SK-N-SH (cell line): ENCODE data around the gene SPIRE2. TPM values are rescaled to one million over a fixed set of nuclear protein-coding genes. Genes with fewer than 3 reads are reported as not detected.

Experiments used
- CTCF ChIA-PET: fragments of 300-600, 350-600 bp; formaldehyde crosslinking; extraction: SDS; loops from one replicate; lab custom pipeline; 2021; lab: Yijun Ruan, JAX
- POLR2A ChIA-PET: fragments of 350-600 bp; sonication (Branson Sonifier 250); formaldehyde crosslinking; extraction: SDS; loops from one replicate; lab custom pipeline; 2020; ENCODE audit warnings: antibody characterized with exemption, inconsistent platforms; lab: Yijun Ruan, JAX
- DNase-seq: peaks from one replicate; pipeline ENCODE4 v3.0.0; 2012
- H2AFZ ChIP-seq: fragments of 200-600 bp; sonication (generic); 2 replicates; pipeline ENCODE4 v1.8.1; 2016; ENCODE audit warnings: antibody characterized with exemption, mild to moderate bottlenecking, low read depth
- H3F3A ChIP-seq: fragments of 200-600 bp; sonication (generic); replicated peaks from 2 replicates; pipeline ENCODE3; 2016; ENCODE audit warnings: antibody characterized with exemption, mild to moderate bottlenecking; ENCODE audit not compliant: insufficient read depth
- H3K27ac ChIP-seq, 2 experiments: fragments of 200-500 bp in 1 of 2; fragments of 200-600 bp in 1 of 2; sonication (Bioruptor generic) in 1 of 2; sonication (generic), shearing (Covaris generic) in 1 of 2; 2 replicates each; pipeline versions ENCODE4 v1.5.1 to v1.6.1; 2014 to 2016; ENCODE audit warnings: low read depth in 2 of 2, inconsistent platforms in 1 of 2, low read length in 1 of 2, mild to moderate bottlenecking in 1 of 2, mixed read lengths in 1 of 2
- H3K27me3 ChIP-seq: fragments of 200-600 bp; sonication (generic), shearing (Covaris generic); 2 replicates; pipeline ENCODE4 v1.6.1; 2016; ENCODE audit warnings: mixed run types; ENCODE audit not compliant: insufficient read depth
- H3K36me3 ChIP-seq, 2 experiments: fragments of 200-500 bp in 1 of 2; fragments of 200-600 bp in 1 of 2; sonication (Bioruptor generic) in 1 of 2; sonication (generic) in 1 of 2; replicated peaks in 1 of 2; 2 replicates each; pipeline versions ENCODE3 to v1.5.1; 2014 to 2016; ENCODE audit warnings: low read length in 1 of 2, mild to moderate bottlenecking in 1 of 2; ENCODE audit not compliant: insufficient read depth in 2 of 2, control insufficient read depth in 1 of 2
- H3K4me1 ChIP-seq, 2 experiments: fragments of 200-500 bp in 1 of 2; fragments of 200-600 bp in 1 of 2; sonication (Bioruptor generic) in 1 of 2; sonication (generic), shearing (Covaris generic) in 1 of 2; 2 replicates each; pipeline versions ENCODE4 v1.5.1 to v1.6.1; 2014 to 2016; ENCODE audit warnings: low read depth in 1 of 2, low read length in 1 of 2, mixed run types in 1 of 2; ENCODE audit not compliant: insufficient read depth in 2 of 2, control insufficient read depth in 1 of 2
- H3K4me2 ChIP-seq: fragments of 200-600 bp; sonication (generic), shearing (Covaris generic); 2 replicates; pipeline ENCODE4 v1.6.1; 2017; ENCODE audit warnings: mixed run types
- H3K4me3 ChIP-seq, 2 experiments: fragments of 200-500 bp in 1 of 2; fragments of 200-600 bp in 1 of 2; sonication (Bioruptor generic) in 1 of 2; sonication (generic), shearing (Covaris generic) in 1 of 2; 2 replicates each; pipeline versions ENCODE4 v1.5.1 to v1.8.1; 2014 to 2016; ENCODE audit warnings: low read depth in 2 of 2, inconsistent platforms in 1 of 2, low read length in 1 of 2, mild to moderate bottlenecking in 1 of 2, mixed read lengths in 1 of 2, moderate library complexity in 1 of 2
- H3K79me2 ChIP-seq: fragments of 200-600 bp; sonication (generic); 2 replicates; pipeline ENCODE4 v1.8.1; 2017; ENCODE audit warnings: mild to moderate bottlenecking; ENCODE audit not compliant: insufficient read depth
- H3K9ac ChIP-seq: fragments of 200-600 bp; sonication (generic); 2 replicates; pipeline ENCODE4 v1.6.1; 2017; ENCODE audit warnings: mixed run types
- H3K9me2 ChIP-seq: fragments of 200-600 bp; sonication (generic); 2 replicates; pipeline ENCODE4 v1.6.1; 2017; ENCODE audit warnings: mixed run types
- H3K9me3 ChIP-seq: fragments of 200-600 bp; sonication (generic); 2 replicates; pipeline ENCODE4 v1.6.1; 2017; ENCODE audit warnings: mixed run types, mild to moderate bottlenecking, moderate library complexity
- H4K20me1 ChIP-seq: fragments of 200-600 bp; sonication (generic); 2 replicates; pipeline ENCODE4 v1.6.1; 2017; ENCODE audit warnings: mild to moderate bottlenecking, mixed run types; ENCODE audit not compliant: insufficient read depth
- CHD2 ChIP-seq: fragments of 150-350 bp; IDR thresholded peaks from 2 replicates; pipeline ENCODE4 v1.6.1; 2018; ENCODE audit warnings: low read length; ENCODE audit not compliant: partially characterized antibody
- EZH2phosphoT487 ChIP-seq: fragments of 200-600 bp; sonication (generic); IDR thresholded peaks from 2 replicates; pipeline ENCODE4 v1.6.1; 2017; ENCODE audit warnings: low read depth, mixed run types, mild to moderate bottlenecking, antibody characterized with exemption, moderate library complexity, borderline replicate concordance
- FOSL2 ChIP-seq: IDR thresholded peaks from 2 replicates; pipeline ENCODE4 v1.4.0; 2012; ENCODE audit warnings: low read depth, mild to moderate bottlenecking, moderate library complexity, borderline replicate concordance
- FOXJ3 ChIP-seq: sonication (generic); formaldehyde crosslinking; IDR thresholded peaks from 2 replicates; pipeline ENCODE4 v1.5.1; 2020; ENCODE audit warnings: mild to moderate bottlenecking, missing genetic modification reagents
- GABPA ChIP-seq: IDR thresholded peaks from 2 replicates; pipeline ENCODE4 v1.4.0; 2012; ENCODE audit warnings: low read depth, mild to moderate bottlenecking
- GATA2 ChIP-seq: sonication (generic); formaldehyde crosslinking; IDR thresholded peaks from 2 replicates; pipeline ENCODE4 v1.5.0; 2020; ENCODE audit warnings: mild to moderate bottlenecking, missing genetic modification reagents
- MEF2A ChIP-seq: IDR thresholded peaks from 2 replicates; pipeline ENCODE4 v1.4.0; 2012; ENCODE audit warnings: low read depth, borderline replicate concordance
- NRF1 ChIP-seq: IDR thresholded peaks from 2 replicates; pipeline ENCODE4 v1.6.1; 2012; ENCODE audit warnings: low read depth, mild to moderate bottlenecking, low read length
- POLR2AphosphoS5 ChIP-seq: IDR thresholded peaks from 2 replicates; pipeline ENCODE4 v1.6.1; 2012; ENCODE audit warnings: low read depth, low read length
- RFX5 ChIP-seq: IDR thresholded peaks from 2 replicates; pipeline ENCODE4 v1.6.1; 2012; ENCODE audit warnings: mild to moderate bottlenecking, improper control_type of control experiment, low read length
- RXRA ChIP-seq: IDR thresholded peaks from 2 replicates; pipeline ENCODE4 v1.4.0; 2012; ENCODE audit warnings: low read depth, mild to moderate bottlenecking, borderline replicate concordance
- SIN3A ChIP-seq: IDR thresholded peaks from 2 replicates; pipeline ENCODE4 v1.6.1; 2012; ENCODE audit warnings: low read depth, mild to moderate bottlenecking, low read length, moderate library complexity, borderline replicate concordance
- SMC3 ChIP-seq: IDR thresholded peaks from 2 replicates; pipeline ENCODE4 v1.6.1; 2012; ENCODE audit warnings: low read depth, low read length, improper control_type of control experiment
- TCF12 ChIP-seq: IDR thresholded peaks from 2 replicates; pipeline ENCODE4 v1.4.0; 2012
- TEAD4 ChIP-seq: IDR thresholded peaks from 2 replicates; pipeline ENCODE4 v1.4.0; 2012; ENCODE audit warnings: mild to moderate bottlenecking, borderline replicate concordance; ENCODE audit not compliant: insufficient read depth
- WGBS: methylation state at CpG from one replicate; pipeline ENCODE4 v1.1.6; 2017; ENCODE audit warnings: low lambda C conversion rate; 5-methylcytosine and 5-hydroxymethylcytosine counted together
- polyA plus RNA-seq, 3 experiments: library from polyadenylated mRNA; depleted of rRNA; stranded (reverse); fragments of >200 nt; gene quantifications; 2 replicates each; pipeline ENCODE4 v1.2.3, GENCODE V29; 2012
- TF ChIP-seq, protein P1 (sequence below): IDR thresholded peaks from 2 replicates; pipeline ENCODE4 v1.4.0; 2012; ENCODE audit warnings: low read depth
- TF ChIP-seq, protein P2 (sequence below): IDR thresholded peaks from 2 replicates; pipeline ENCODE4; 2012
- TF ChIP-seq, protein P3 (sequence below): IDR thresholded peaks from 2 replicates; pipeline ENCODE4 v1.6.1; 2012; ENCODE audit warnings: mild to moderate bottlenecking, low read depth, low read length, moderate library complexity
- TF ChIP-seq, protein P4 (sequence below): fragments of 200-600 bp; sonication (generic); IDR thresholded peaks from 2 replicates; pipeline ENCODE4 v1.6.1; 2017; ENCODE audit warnings: antibody characterized with exemption, mild to moderate bottlenecking, moderate library complexity

The SPIRE2 gene
- polyA plus RNA-seq, 1 of the 3 experiments (the other 2 are of a cell fraction): 15.3 TPM

DNA sequence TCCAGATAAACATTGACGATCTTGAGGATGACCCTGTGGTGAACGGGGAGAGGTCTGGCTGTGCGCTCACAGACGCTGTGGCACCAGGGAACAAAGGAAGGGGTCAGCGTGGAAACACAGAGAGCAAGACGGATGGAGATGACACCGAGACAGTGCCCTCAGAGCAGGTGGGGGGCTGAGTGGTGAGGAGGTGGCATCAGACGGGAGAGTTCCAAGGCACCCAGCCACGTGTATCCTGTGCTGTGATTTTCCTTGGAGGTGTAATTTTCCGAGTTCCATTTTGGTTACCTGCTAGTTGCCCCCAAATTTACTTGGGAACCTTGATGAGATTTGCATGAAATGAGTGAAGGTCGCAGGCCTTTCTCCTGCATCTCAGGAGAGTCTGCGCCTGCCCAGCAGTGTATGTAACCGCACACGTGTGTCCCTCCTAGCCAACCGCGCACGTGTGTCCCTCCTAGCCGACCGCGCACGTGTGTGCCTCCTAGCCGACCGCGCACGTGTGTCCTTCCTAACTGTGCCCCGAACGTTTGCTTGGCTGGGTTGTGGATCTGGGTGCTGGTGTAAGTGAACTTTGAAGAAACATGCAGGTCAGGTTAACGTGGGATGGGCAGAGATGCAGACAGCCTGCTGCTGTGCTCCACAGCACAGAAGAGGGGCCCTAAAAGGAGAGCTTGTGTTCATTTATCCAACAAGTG is 55.2 kb downstream of the SPIRE2 start:
- no peak overlapping the region for H3K4me3 ChIP-seq
- H3K79me2 ChIP-seq: peaks cover 62% of the 10 kb centered on the region
- DNase-seq: no peak
- no peak overlapping the region for H3K9ac ChIP-seq
- no peaks in the 10 kb centered on the region for H3K27me3 ChIP-seq
- H3K4me2 ChIP-seq: no peak overlapping the region
- H3K36me3 ChIP-seq: peaks cover 47 to 72% of the 10 kb centered on the region in 2 experiments
- POLR2A ChIA-PET: no interaction called here
- no peaks in the 10 kb centered on the region for H3K9me2 ChIP-seq
- WGBS: 93% methylated on average over 28 of the region's 28 CpGs
- no peaks in the 10 kb centered on the region for H3K4me1 ChIP-seq
- CTCF ChIA-PET: no interaction called here
- H3F3A ChIP-seq: peaks cover 10% of the 10 kb centered on the region
- no peaks in the 10 kb centered on the region for H3K9me3 ChIP-seq
- H3K27ac ChIP-seq: no peak overlapping the region
- H4K20me1 ChIP-seq: peaks cover 50% of the 10 kb centered on the region
- no peak overlapping the region for H2AFZ ChIP-seq
- TF ChIP-seq GABPA: no peak
- no peak for TF ChIP-seq SMC3
- TF ChIP-seq, protein P1, sequence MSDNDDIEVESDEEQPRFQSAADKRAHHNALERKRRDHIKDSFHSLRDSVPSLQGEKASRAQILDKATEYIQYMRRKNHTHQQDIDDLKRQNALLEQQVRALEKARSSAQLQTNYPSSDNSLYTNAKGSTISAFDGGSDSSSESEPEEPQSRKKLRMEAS: no peak
- no peak for TF ChIP-seq MEF2A
- TF ChIP-seq FOXJ3: no peak
- no peak for TF ChIP-seq EZH2phosphoT487
- TF ChIP-seq CHD2: no peak
- TF ChIP-seq, protein P2, sequence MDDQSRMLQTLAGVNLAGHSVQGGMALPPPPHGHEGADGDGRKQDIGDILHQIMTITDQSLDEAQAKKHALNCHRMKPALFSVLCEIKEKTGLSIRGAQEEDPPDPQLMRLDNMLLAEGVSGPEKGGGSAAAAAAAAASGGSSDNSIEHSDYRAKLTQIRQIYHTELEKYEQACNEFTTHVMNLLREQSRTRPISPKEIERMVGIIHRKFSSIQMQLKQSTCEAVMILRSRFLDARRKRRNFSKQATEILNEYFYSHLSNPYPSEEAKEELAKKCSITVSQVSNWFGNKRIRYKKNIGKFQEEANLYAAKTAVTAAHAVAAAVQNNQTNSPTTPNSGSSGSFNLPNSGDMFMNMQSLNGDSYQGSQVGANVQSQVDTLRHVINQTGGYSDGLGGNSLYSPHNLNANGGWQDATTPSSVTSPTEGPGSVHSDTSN: no peak
- no peak for TF ChIP-seq TCF12
- TF ChIP-seq, protein P3, sequence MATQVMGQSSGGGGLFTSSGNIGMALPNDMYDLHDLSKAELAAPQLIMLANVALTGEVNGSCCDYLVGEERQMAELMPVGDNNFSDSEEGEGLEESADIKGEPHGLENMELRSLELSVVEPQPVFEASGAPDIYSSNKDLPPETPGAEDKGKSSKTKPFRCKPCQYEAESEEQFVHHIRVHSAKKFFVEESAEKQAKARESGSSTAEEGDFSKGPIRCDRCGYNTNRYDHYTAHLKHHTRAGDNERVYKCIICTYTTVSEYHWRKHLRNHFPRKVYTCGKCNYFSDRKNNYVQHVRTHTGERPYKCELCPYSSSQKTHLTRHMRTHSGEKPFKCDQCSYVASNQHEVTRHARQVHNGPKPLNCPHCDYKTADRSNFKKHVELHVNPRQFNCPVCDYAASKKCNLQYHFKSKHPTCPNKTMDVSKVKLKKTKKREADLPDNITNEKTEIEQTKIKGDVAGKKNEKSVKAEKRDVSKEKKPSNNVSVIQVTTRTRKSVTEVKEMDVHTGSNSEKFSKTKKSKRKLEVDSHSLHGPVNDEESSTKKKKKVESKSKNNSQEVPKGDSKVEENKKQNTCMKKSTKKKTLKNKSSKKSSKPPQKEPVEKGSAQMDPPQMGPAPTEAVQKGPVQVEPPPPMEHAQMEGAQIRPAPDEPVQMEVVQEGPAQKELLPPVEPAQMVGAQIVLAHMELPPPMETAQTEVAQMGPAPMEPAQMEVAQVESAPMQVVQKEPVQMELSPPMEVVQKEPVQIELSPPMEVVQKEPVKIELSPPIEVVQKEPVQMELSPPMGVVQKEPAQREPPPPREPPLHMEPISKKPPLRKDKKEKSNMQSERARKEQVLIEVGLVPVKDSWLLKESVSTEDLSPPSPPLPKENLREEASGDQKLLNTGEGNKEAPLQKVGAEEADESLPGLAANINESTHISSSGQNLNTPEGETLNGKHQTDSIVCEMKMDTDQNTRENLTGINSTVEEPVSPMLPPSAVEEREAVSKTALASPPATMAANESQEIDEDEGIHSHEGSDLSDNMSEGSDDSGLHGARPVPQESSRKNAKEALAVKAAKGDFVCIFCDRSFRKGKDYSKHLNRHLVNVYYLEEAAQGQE: no peak
- no peak for TF ChIP-seq TEAD4
- TF ChIP-seq, protein P4, sequence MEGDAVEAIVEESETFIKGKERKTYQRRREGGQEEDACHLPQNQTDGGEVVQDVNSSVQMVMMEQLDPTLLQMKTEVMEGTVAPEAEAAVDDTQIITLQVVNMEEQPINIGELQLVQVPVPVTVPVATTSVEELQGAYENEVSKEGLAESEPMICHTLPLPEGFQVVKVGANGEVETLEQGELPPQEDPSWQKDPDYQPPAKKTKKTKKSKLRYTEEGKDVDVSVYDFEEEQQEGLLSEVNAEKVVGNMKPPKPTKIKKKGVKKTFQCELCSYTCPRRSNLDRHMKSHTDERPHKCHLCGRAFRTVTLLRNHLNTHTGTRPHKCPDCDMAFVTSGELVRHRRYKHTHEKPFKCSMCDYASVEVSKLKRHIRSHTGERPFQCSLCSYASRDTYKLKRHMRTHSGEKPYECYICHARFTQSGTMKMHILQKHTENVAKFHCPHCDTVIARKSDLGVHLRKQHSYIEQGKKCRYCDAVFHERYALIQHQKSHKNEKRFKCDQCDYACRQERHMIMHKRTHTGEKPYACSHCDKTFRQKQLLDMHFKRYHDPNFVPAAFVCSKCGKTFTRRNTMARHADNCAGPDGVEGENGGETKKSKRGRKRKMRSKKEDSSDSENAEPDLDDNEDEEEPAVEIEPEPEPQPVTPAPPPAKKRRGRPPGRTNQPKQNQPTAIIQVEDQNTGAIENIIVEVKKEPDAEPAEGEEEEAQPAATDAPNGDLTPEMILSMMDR: no peak
- no peak for TF ChIP-seq RXRA
- no peak for TF ChIP-seq FOSL2
- no peak for TF ChIP-seq GATA2 (CRISPR knock-in tag)
- no peak for TF ChIP-seq RFX5
- TF ChIP-seq POLR2AphosphoS5: no peak
- no peak for TF ChIP-seq NRF1
- no peak for TF ChIP-seq SIN3A
